Stimulated activated CD8-positive, alpha-beta memory T cell treated with anti-CD3 and anti-CD28 coated beads, Interleukin-15, amount 100 ng/mL, for 4 hours (primary cell): ENCODE results near the gene MALT1.

Experiments
- DNase-seq, 2 donors: peaks; one replicate each; pipeline ENCODE4 v3.0.0-alpha.2; 2020; ENCODE audit warnings: low read depth in 2 of 2

The MALT1 gene

GRCh38 chr18:58691256-58691655 lies 20.0 kb downstream of the MALT1 start:
- DNase-seq, result no peak

GRCh38 chr18:58692422-58693185 lies 21.3 kb downstream of the MALT1 start:
- no peak for DNase-seq

- DNase-seq, result no peak
These were observed 23.0 kb downstream of the MALT1 start for GRCh38 chr18:58694221-58694620.

GRCh38 chr18:58694720-58695468 lies 23.6 kb downstream of the MALT1 start:
- DNase-seq, result no peak

- DNase-seq, result no peak
These were observed 24.5 kb downstream of the MALT1 start for GRCh38 chr18:58695772-58696171.

GRCh38 chr18:58697146-58697545 lies 25.9 kb downstream of the MALT1 start:
- no peak for DNase-seq

GRCh38 chr18:58698701-58699193 lies 27.5 kb downstream of the MALT1 start:
- no peak for DNase-seq

GRCh38 chr18:58699551-58699950 lies 28.3 kb downstream of the MALT1 start:
- DNase-seq, result no peak

GRCh38 chr18:58700209-58700608 lies 28.9 kb downstream of the MALT1 start:
- no peak for DNase-seq

- DNase-seq, result no peak
These were observed 41.7 kb downstream of the MALT1 start for GRCh38 chr18:58712930-58713329.

GRCh38 chr18:58714259-58714658 lies 43.0 kb downstream of the MALT1 start:
- no peak for DNase-seq

GRCh38 chr18:58714821-58715220 lies 43.6 kb downstream of the MALT1 start:
- no peak for DNase-seq

- DNase-seq, result no peak
These were observed 44.3 kb downstream of the MALT1 start for GRCh38 chr18:58715540-58715939.

GRCh38 chr18:58716060-58716756 lies 44.9 kb downstream of the MALT1 start:
- no peak for DNase-seq

GRCh38 chr18:58721566-58722239 lies 50.4 kb downstream of the MALT1 start:
- no peak for DNase-seq

- no peak for DNase-seq
These were observed 52.7 kb downstream of the MALT1 start for GRCh38 chr18:58723810-58724602.

- DNase-seq, result no peak
These were observed 55.4 kb downstream of the MALT1 start for GRCh38 chr18:58726671-58727070.

- DNase-seq, result no peak
These were observed 56.7 kb downstream of the MALT1 start for GRCh38 chr18:58727776-58728500.

- no peak for DNase-seq
These were observed 57.5 kb downstream of the MALT1 start for GRCh38 chr18:58728719-58729118.

- no peak for DNase-seq
These were observed 59.4 kb downstream of the MALT1 start for GRCh38 chr18:58730618-58731017.
